Measurements from ENCODE around the gene AGA. TPM values are rescaled to one million over a fixed set of nuclear protein-coding genes. Genes with fewer than 3 reads are reported as not detected.

Gene AGA
- 19.0 and 28.3 TPM in 2 replicates for total RNA-seq (2014; rRNA removed; shearing (Covaris generic); ENCODE audit: low replicate concordance)

- peak; percentile 96 for DNase-seq
- H3K4me3 ChIP-seq, result peak within 1 kb of the TSS; percentile 61
- no peaks in the 10 kb centered on the region for H3K9me3 ChIP-seq
- no peaks in the 10 kb centered on the region for H3K36me3 ChIP-seq
- H3K27me3 ChIP-seq, result no peaks in the 10 kb centered on the region
Observed at GRCh38 chr4:177441803-177442622, at the start of gene AGA. AGA (minus strand) TSS chr4:177442437; CDS start chr4:177442375, 62 bp downstream.

GRCh38 chr4:177492022-177492421 is 49.8 kb upstream of the AGA start:
- Histone ChIP-seq H3K4me3 (no peak overlapping the region), H3K36me3 (no peaks in the 10 kb centered on the region), H3K9me3 (no peaks in the 10 kb centered on the region), H3K27me3 (no peaks in the 10 kb centered on the region)
- no peak for DNase-seq

- H3K9me3 ChIP-seq, result no peaks in the 10 kb centered on the region
- H3K4me3 ChIP-seq, result no peak overlapping the region
- no peaks in the 10 kb centered on the region for H3K36me3 ChIP-seq
- H3K27me3 ChIP-seq, result no peaks in the 10 kb centered on the region
- DNase-seq, result no peak
Observed at GRCh38 chr4:177490769-177491168, 48.5 kb upstream of the AGA start.

- no peaks in the 10 kb centered on the region for H3K36me3 ChIP-seq
- H3K4me3 ChIP-seq, result no peak overlapping the region
- no peaks in the 10 kb centered on the region for H3K9me3 ChIP-seq
- H3K27me3 ChIP-seq, result no peaks in the 10 kb centered on the region
- DNase-seq, result no peak
Observed at GRCh38 chr4:177489471-177490246, 47.4 kb upstream of the AGA start.

- H3K4me3 ChIP-seq, result no peak overlapping the region
- no peak for DNase-seq
- no peaks in the 10 kb centered on the region for H3K36me3 ChIP-seq
- no peaks in the 10 kb centered on the region for H3K9me3 ChIP-seq
- H3K27me3 ChIP-seq, result no peaks in the 10 kb centered on the region
Observed at GRCh38 chr4:177487977-177488376, 45.7 kb upstream of the AGA start.

GRCh38 chr4:177485528-177485927 is 43.3 kb upstream of the AGA start:
- H3K4me3 ChIP-seq, result no peak overlapping the region
- no peaks in the 10 kb centered on the region for H3K27me3 ChIP-seq
- DNase-seq, result no peak
- H3K9me3 ChIP-seq, result no peaks in the 10 kb centered on the region
- H3K36me3 ChIP-seq, result no peaks in the 10 kb centered on the region

- H3K4me3 ChIP-seq, result no peak overlapping the region
- no peak for DNase-seq
Observed at GRCh38 chr4:177484613-177485021, 42.4 kb upstream of the AGA start.

GRCh38 chr4:177483760-177484159 is 41.5 kb upstream of the AGA start:
- DNase-seq, result no peak
- Histone ChIP-seq H3K9me3 (no peaks in the 10 kb centered on the region), H3K36me3 (no peaks in the 10 kb centered on the region), H3K27me3 (no peaks in the 10 kb centered on the region), H3K4me3 (no peak overlapping the region)

More at GRCh38 chr4:177484613-177485021, 42.4 kb upstream of the AGA start:
- Histone ChIP-seq H3K9me3 (no peaks in the 10 kb centered on the region), H3K36me3 (no peaks in the 10 kb centered on the region), H3K27me3 (no peaks in the 10 kb centered on the region)

GRCh38 chr4:177483271-177483670 is 41.0 kb upstream of the AGA start:
- Histone ChIP-seq H3K27me3 (no peaks in the 10 kb centered on the region), H3K4me3 (no peak overlapping the region), H3K36me3 (no peaks in the 10 kb centered on the region), H3K9me3 (no peaks in the 10 kb centered on the region)
- no peak for DNase-seq

GRCh38 chr4:177482367-177482766 is 40.1 kb upstream of the AGA start:
- Histone ChIP-seq H3K9me3 (no peaks in the 10 kb centered on the region), H3K36me3 (no peaks in the 10 kb centered on the region), H3K4me3 (no peak overlapping the region), H3K27me3 (no peaks in the 10 kb centered on the region)
- DNase-seq, result no peak

- Histone ChIP-seq H3K9me3 (no peaks in the 10 kb centered on the region), H3K27me3 (no peaks in the 10 kb centered on the region), H3K4me3 (no peak overlapping the region), H3K36me3 (no peaks in the 10 kb centered on the region)
- DNase-seq, result no peak
Observed at GRCh38 chr4:177480795-177481194, 38.6 kb upstream of the AGA start.

- no peaks in the 10 kb centered on the region for H3K36me3 ChIP-seq
- H3K27me3 ChIP-seq, result no peaks in the 10 kb centered on the region
- no peak overlapping the region for H3K4me3 ChIP-seq
- H3K9me3 ChIP-seq, result no peaks in the 10 kb centered on the region
- DNase-seq, result no peak
Observed at GRCh38 chr4:177479063-177479462, 36.8 kb upstream of the AGA start.

GRCh38 chr4:177478496-177478895 is 36.3 kb upstream of the AGA start:
- H3K9me3 ChIP-seq, result no peaks in the 10 kb centered on the region
- no peak overlapping the region for H3K4me3 ChIP-seq
- H3K27me3 ChIP-seq, result no peaks in the 10 kb centered on the region
- H3K36me3 ChIP-seq, result no peaks in the 10 kb centered on the region
- DNase-seq, result no peak

- Histone ChIP-seq H3K36me3 (no peaks in the 10 kb centered on the region), H3K4me3 (no peak overlapping the region), H3K9me3 (no peaks in the 10 kb centered on the region), H3K27me3 (no peaks in the 10 kb centered on the region)
- DNase-seq, result no peak
Observed at GRCh38 chr4:177473991-177474390, 31.8 kb upstream of the AGA start.

GRCh38 chr4:177464026-177464425 is 21.8 kb upstream of the AGA start:
- no peak for DNase-seq
- Histone ChIP-seq H3K4me3 (no peak overlapping the region), H3K36me3 (no peaks in the 10 kb centered on the region), H3K9me3 (no peaks in the 10 kb centered on the region), H3K27me3 (no peaks in the 10 kb centered on the region)

GRCh38 chr4:177461606-177462005 is 19.4 kb upstream of the AGA start:
- no peaks in the 10 kb centered on the region for H3K27me3 ChIP-seq
- H3K4me3 ChIP-seq, result no peak overlapping the region
- no peak for DNase-seq
- H3K9me3 ChIP-seq, result no peaks in the 10 kb centered on the region
- no peaks in the 10 kb centered on the region for H3K36me3 ChIP-seq

GRCh38 chr4:177460460-177460859 is 18.2 kb upstream of the AGA start:
- DNase-seq, result no peak
- Histone ChIP-seq H3K4me3 (no peak overlapping the region), H3K36me3 (no peaks in the 10 kb centered on the region), H3K9me3 (no peaks in the 10 kb centered on the region), H3K27me3 (no peaks in the 10 kb centered on the region)

GRCh38 chr4:177455561-177455970 is 13.3 kb upstream of the AGA start:
- H3K4me3 ChIP-seq, result no peak overlapping the region
- no peaks in the 10 kb centered on the region for H3K27me3 ChIP-seq
- no peaks in the 10 kb centered on the region for H3K9me3 ChIP-seq
- DNase-seq, result no peak
- no peaks in the 10 kb centered on the region for H3K36me3 ChIP-seq

Measured in MG63 (cell line).